ENCODE data around the gene HIP1.
"Not testable (repeated sequence)": the region's sequence is repeated elsewhere in the genome, so short reads cannot be mapped to it uniquely, and the experiment has no call there.

Gene HIP1

GRCh38 chr7:75717746-75718145 lies 21.0 kb downstream of the HIP1 start:
- in situ Hi-C loops (cut with MboI; ENCODE audit: low sequenced_read_pairs), result not testable (repeated sequence)

- in situ Hi-C loops (cut with MboI; ENCODE audit: low sequenced_read_pairs), result no loop called here
These were observed 21.6 kb downstream of the HIP1 start for GRCh38 chr7:75716992-75717626.

GRCh38 chr7:75715864-75716263 lies 22.9 kb downstream of the HIP1 start:
- in situ Hi-C loops (cut with MboI; ENCODE audit: low sequenced_read_pairs), result no loop called here

DNA sequence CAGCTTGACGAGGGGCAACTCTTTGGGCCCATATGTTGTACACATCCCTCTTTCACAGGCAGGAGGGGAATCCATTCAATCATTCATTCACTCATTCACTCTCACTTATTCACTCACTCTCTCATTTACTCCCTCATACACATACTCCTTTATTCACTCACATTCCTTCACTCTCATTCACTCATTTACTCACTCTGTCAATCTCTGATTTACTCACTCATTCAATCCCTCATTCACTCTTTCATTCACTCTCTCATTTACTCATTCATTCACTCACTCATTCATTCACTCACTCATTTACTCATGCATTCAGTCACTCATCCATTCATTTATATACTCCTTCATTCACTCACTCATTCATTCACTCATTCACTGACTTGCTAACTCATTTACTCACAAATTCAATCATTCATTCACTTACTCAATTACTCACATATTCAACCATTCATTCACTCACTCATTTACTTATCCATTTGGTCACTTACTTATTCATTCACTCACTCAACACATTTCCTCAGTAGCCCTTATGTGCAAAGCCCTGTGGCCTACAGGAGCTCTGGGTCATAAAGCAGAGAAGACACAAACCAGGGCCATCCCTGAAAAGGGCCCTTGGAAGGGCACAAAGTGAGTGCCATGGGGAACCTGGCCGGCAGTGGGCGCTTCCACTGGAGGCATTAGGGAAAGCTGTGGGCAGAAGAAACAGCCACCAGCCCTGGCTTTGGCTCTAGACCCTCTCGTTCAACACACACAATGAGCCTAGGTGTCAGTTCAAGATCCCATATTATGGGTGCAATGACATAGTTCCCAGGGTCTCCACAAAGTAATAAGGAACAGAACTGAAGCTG lies 26.0 kb downstream of the HIP1 start:
- in situ Hi-C loops (cut with MboI; ENCODE audit: low sequenced_read_pairs), result no loop called here

- in situ Hi-C loops (cut with MboI; ENCODE audit: low sequenced_read_pairs), result no loop called here
These were observed 26.9 kb downstream of the HIP1 start for GRCh38 chr7:75711656-75712514.

- in situ Hi-C loops (cut with MboI; ENCODE audit: low sequenced_read_pairs), result no loop called here
These were observed 27.7 kb downstream of the HIP1 start for GRCh38 chr7:75711076-75711475.

DNA sequence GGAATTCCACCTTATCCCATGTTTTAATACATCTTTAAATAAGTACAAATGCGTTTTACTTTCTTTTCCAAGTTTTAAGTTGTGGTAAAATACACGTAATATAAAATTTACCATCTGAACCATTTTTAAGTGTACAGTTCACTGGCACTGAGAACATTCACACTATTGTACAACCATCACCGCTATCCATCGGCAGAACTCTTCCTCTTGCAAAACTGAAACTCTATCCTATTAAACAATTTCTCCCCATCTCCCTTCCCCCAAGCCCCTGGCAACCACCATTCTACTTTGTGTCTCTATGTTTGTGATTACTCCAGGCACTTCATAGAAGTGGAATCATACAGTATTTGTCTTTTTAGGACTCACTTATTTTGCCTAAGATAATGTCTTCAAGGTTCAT lies 33.8 kb downstream of the HIP1 start:
- in situ Hi-C loops (cut with MboI; ENCODE audit: low sequenced_read_pairs), result no loop called here

- in situ Hi-C loops (cut with MboI; ENCODE audit: low sequenced_read_pairs), result no loop called here
These were observed 36.2 kb downstream of the HIP1 start for GRCh38 chr7:75702515-75702914.

- in situ Hi-C loops (cut with MboI; ENCODE audit: low sequenced_read_pairs), result no loop called here
These were observed 38.7 kb downstream of the HIP1 start for GRCh38 chr7:75699993-75700392.

DNA sequence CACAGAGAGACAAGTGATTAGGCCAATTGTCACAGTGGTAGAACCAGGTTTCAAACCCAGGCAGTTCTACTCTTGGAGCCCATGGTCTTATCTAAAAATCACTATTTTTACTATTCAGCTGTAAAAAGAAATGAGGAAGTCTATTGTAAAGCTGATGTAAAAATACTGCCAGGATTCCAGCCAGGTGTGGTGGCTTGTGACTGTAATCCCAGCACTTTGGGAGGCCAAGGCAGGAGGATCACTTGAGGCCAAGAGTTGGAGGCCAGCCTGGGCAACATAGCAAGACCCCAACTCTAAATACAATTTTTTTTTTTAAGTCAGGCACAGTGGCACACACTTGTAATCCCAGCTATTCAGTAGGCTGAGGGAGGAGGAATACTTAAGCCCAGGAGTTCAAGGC lies 40.4 kb downstream of the HIP1 start:
- in situ Hi-C loops (cut with MboI; ENCODE audit: low sequenced_read_pairs), result no loop called here

DNA sequence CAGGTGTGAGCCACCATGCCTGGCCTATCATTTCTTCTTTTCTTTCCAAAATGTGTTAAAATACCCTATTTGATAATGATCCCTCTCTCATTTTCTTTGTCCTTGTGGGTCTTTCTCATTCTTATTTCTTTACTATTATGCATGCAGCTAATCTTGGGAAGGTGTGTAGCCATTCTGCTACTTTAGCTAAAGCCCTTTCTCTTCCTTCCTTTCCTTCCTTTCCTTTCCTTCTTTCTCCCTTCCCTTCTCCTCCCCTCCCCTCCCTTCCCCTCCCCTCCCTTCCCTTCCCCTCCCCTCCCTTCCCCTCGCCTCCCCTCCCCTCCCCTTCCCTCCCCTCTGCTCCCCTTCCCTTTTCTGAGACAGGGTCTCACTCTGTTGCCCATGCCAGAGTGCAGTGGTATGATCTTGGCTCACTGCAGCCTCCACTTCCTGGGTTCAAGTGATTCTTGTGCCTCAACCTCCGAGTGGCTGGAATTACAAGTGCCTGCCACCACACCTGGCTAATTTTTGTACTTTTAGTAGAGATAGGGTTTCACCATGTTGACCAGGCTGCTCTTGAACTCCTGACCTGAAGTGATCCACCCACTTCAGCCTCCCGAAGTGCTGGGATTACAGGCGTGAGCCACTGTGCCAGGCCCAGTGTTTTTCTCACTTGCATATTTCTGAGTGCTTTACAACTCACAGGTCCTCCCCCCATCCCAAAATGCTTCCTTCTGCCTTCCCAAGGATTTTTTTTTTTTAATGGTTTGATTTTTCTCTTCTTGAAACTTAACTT lies 42.3 kb downstream of the HIP1 start:
- in situ Hi-C loops (cut with MboI; ENCODE audit: low sequenced_read_pairs), result no loop called here

DNA sequence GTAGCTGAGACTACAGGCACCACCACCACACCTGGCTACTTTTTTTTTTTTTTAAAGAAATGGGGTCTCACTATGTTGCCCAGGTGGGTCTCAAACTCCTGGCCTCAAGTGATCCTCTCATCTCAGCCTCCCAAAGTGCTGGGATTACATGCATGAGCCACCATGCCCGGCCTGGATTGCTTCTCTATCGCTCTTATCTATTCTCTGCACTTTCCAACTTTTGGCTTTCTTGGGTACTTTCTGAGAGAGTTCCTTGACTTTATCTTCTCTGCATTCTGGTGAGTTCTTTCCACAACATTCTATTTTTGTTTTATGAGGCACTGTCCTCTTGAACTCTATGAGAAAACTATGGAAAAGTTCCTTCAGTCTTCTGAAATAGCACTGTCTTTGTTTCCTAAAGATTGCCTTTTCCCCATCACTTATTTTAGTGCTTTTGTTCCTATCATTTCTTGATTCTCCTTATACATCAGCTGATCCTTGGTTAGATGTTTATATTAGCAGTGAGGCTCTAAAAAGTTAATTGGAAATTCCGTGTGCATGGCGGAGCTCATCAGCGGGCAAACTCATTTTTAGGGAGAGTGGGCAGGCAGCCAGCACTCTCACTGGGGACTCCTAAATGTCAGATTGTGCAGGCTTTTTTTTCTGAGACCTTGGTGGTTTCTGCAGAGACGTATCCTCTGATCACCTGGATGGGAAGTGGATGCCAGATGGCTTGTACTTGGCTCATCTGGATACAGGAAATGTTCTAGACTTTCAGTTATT lies 43.9 kb downstream of the HIP1 start:
- in situ Hi-C loops (cut with MboI; ENCODE audit: low sequenced_read_pairs), result no loop called here

DNA sequence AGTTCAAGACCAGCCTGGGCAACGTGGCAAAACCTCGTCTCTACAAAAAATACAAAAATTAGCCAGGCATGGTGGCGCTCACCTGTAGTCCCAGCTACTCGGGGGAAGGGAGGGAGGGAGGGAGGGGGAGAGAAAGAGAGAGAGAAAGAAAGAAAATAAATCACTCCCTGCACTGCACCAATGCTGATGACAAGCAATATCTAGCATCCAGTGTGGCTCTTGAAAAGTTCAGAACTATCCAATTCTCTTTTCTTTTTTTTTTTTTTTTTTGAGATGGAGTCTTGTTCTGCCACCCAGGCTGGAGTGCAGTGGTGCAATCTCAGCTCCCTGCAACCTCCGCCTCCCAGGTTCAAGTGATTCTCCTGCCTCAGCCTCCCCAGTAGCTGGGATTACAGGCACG lies 45.1 kb downstream of the HIP1 start:
- in situ Hi-C loops (cut with MboI; ENCODE audit: low sequenced_read_pairs), result not testable (repeated sequence)

DNA sequence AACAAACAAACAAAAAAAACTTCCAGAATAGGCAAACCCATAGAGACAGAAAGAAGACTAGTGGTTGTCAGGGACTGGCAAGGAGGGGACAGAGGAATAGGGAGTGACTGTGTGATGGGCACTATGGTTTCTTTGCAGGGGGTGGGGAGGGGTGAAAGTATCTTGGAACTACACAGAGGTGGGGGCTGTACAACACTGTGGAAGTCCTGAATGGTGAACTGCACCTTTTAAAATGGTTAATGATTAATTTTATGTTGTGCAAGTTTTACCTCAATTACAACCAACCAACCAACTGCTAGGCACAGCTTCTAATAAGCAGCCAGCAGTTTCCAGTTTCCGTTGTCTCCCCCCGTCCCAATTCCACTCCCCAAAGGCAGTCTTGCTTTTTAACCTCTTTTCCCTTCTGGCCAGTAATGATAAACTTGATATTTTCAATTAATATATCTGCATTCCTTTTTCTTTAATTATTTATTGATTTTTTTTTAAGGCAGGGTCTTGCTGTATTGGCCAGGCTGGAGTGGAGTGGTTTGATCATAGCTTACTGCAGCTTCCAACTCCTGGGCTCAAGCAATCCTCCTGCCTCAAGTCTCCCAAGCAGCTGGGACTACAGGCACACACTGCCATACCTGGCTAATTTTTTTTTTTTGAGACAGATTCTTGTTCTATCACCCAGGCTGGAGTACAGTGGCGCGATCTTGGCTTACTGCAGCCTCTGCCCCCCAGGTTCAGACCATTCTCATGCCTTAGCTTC lies 46.8 kb downstream of the HIP1 start:
- in situ Hi-C loops (cut with MboI; ENCODE audit: low sequenced_read_pairs), result no loop called here

- in situ Hi-C loops (cut with MboI; ENCODE audit: low sequenced_read_pairs), result no loop called here
These were observed 48.6 kb downstream of the HIP1 start for GRCh38 chr7:75690121-75690523.

DNA sequence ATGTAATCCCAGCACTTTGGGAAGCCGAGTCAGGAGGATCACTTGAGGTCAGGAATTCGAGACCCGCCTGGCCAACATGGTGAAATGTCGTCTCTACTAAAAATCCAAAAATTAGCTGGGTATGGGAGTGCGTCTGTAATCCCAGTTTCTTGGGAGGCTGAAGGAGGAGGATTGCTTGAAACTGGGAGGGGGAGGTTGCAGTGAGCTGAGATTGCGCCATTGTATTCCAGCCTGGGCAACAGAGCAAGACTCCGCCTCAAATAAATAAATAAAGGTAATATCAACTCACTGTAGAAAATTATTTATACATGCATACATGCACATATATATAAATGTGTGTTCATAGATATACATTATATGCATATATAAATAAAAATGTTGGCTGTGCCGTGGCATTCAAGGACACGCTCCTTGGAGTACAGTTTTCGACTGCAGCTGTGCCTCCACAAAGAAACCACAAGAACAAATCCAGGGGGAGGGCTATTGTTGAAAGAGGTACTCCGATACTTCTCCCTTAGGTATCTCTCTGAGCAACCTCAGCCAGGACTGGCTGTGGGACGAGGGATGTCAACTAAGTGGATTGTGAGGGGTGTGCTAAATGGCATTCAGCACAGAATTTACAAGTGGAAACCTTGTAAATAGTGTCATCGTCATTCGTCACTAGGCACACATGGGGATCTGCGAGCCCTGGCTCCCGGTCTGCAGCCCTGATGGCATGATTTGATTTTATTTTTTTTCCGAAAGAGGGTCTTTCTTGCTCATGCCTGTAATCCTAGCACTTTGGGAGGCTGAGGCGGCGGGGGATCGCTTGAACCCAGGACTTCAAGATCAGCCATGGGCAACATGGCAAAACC lies 49.3 kb downstream of the HIP1 start:
- in situ Hi-C loops (cut with MboI; ENCODE audit: low sequenced_read_pairs), result no loop called here

- in situ Hi-C loops (cut with MboI; ENCODE audit: low sequenced_read_pairs), result no loop called here
These were observed 50.3 kb downstream of the HIP1 start for GRCh38 chr7:75688200-75689136.

Data from HL-60/S4 treated with phorbol 12-myristate 13-acetate at 8.2 ng/mL for 4 days and 3 days (cell line).